HEK293 (cell line): ENCODE data around the gene MTCH1.

ENCODE experiments used
- CTCF ChIA-PET: fragments of 350-600 bp; formaldehyde crosslinking; extraction: SDS; loops from one replicate; lab custom pipeline; 2021; ENCODE audit warnings: antibody characterized with exemption; lab: Yijun Ruan, JAX
- POLR2A ChIA-PET: fragments of 300-600 bp; formaldehyde crosslinking; extraction: SDS; loops from one replicate; lab custom pipeline; 2020; ENCODE audit warnings: antibody characterized with exemption, inconsistent platforms; lab: Yijun Ruan, JAX
- H3K27ac ChIP-seq: fragments of 200-500 bp; sonication (Bioruptor generic); 2 replicates; pipeline ENCODE4 v1.5.1; 2014; ENCODE audit warnings: low read depth, low read length, control low read depth, inconsistent platforms; ENCODE audit errors: extremely low read depth
- H3K36me3 ChIP-seq, 2 experiments: fragments of 200-500 bp in 1 of 2; sonication (Bioruptor generic) in 1 of 2; 1 replicate in 1 of 2; 2 replicates in 1 of 2; pipeline ENCODE4 v1.5.1; 2014 to 2017; ENCODE audit warnings: inconsistent platforms in 2 of 2, low read length in 2 of 2; ENCODE audit not compliant: control insufficient read depth in 2 of 2, insufficient read depth in 1 of 2
- H3K4me1 ChIP-seq: fragments of 200-500 bp; sonication (Bioruptor generic); 2 replicates; pipeline ENCODE4 v1.5.1; 2014; ENCODE audit warnings: mild to moderate bottlenecking, low read length, inconsistent platforms; ENCODE audit not compliant: control insufficient read depth, insufficient read depth
- H3K4me3 ChIP-seq: 2 replicates; pipeline ENCODE4 v1.5.1; 2011; ENCODE audit warnings: low read depth, mild to moderate bottlenecking, control low read depth, low read length, moderate library complexity
- H3K9me3 ChIP-seq: fragments of 200-500 bp; sonication (Bioruptor generic); 2 replicates; pipeline ENCODE4 v1.5.1; 2014; ENCODE audit warnings: low read depth, low read length, inconsistent platforms; ENCODE audit not compliant: control insufficient read depth, insufficient read depth
- GLI2 ChIP-seq: fragments of 450-650 bp; formaldehyde crosslinking; IDR thresholded peaks from 2 replicates; pipeline ENCODE4; 2017; ENCODE audit warnings: missing biosample characterization, missing genetic modification characterization, low read depth, borderline replicate concordance
- MEIS1 ChIP-seq: sonication (generic); formaldehyde crosslinking; IDR thresholded peaks from 2 replicates; pipeline ENCODE4 v1.8.1; 2022; ENCODE audit warnings: missing genetic modification reagents, mild to moderate bottlenecking, borderline replicate concordance
- OVOL3 ChIP-seq: fragments of 450-650 bp; formaldehyde crosslinking; IDR thresholded peaks from 2 replicates; pipeline ENCODE4 v1.5.1; 2016; ENCODE audit warnings: missing biosample characterization, missing genetic modification characterization
- PRDM1 ChIP-seq: fragments of 450-650 bp; formaldehyde crosslinking; IDR thresholded peaks from 2 replicates; pipeline ENCODE4; 2016; ENCODE audit warnings: missing biosample characterization, missing genetic modification characterization
- SETDB1 ChIP-seq: IDR thresholded peaks from one replicate; pipeline ENCODE4 v1.6.1; 2017; ENCODE audit warnings: mild to moderate bottlenecking, low read length, moderate library complexity, mixed read lengths; ENCODE audit not compliant: insufficient read length
- SP2 ChIP-seq: fragments of 450-650 bp; formaldehyde crosslinking; IDR thresholded peaks from 2 replicates; pipeline ENCODE4 v1.5.1; 2016; ENCODE audit warnings: missing biosample characterization, missing genetic modification characterization
- SP3 ChIP-seq: fragments of 450-650 bp; formaldehyde crosslinking; IDR thresholded peaks from 2 replicates; pipeline ENCODE4 v1.5.1; 2016; ENCODE audit warnings: missing biosample characterization, missing genetic modification characterization
- ZBTB8A ChIP-seq: fragments of 450-650 bp; formaldehyde crosslinking; IDR thresholded peaks from 2 replicates; pipeline ENCODE4 v1.5.1; 2016; ENCODE audit warnings: missing biosample characterization, missing genetic modification characterization
- ZFP3 ChIP-seq: fragments of 450-650 bp; formaldehyde crosslinking; IDR thresholded peaks from 2 replicates; pipeline ENCODE4 v1.5.1; 2016; ENCODE audit warnings: low read depth, missing biosample characterization, missing genetic modification characterization
- ZFP37 ChIP-seq: fragments of 450-650 bp; formaldehyde crosslinking; IDR thresholded peaks from 2 replicates; pipeline ENCODE4 v1.5.1; 2016; ENCODE audit warnings: missing biosample characterization, missing genetic modification characterization
- ZNF112 ChIP-seq: fragments of 450-650 bp; formaldehyde crosslinking; IDR thresholded peaks from 2 replicates; pipeline ENCODE4 v1.5.0; 2017; ENCODE audit warnings: missing biosample characterization, missing genetic modification characterization
- ZNF133 ChIP-seq: fragments of 450-650 bp; formaldehyde crosslinking; IDR thresholded peaks from 2 replicates; pipeline ENCODE4 v1.5.1; 2016; ENCODE audit warnings: missing biosample characterization, missing genetic modification characterization
- ZNF174 ChIP-seq: fragments of 450-650 bp; formaldehyde crosslinking; IDR thresholded peaks from 2 replicates; pipeline ENCODE4 v1.5.0; 2017; ENCODE audit warnings: missing biosample characterization, mild to moderate bottlenecking, missing genetic modification characterization
- ZNF302 ChIP-seq: fragments of 450-650 bp; formaldehyde crosslinking; IDR thresholded peaks from 2 replicates; pipeline ENCODE4 v1.5.1; 2016; ENCODE audit warnings: missing biosample characterization, missing genetic modification characterization, low read depth
- ZNF311 ChIP-seq: fragments of 450-650 bp; formaldehyde crosslinking; IDR thresholded peaks from 2 replicates; pipeline ENCODE4 v1.5.1; 2017; ENCODE audit warnings: missing biosample characterization, missing genetic modification characterization, borderline replicate concordance
- ZNF324 ChIP-seq: fragments of 450-650 bp; formaldehyde crosslinking; IDR thresholded peaks from 2 replicates; pipeline ENCODE4 v1.5.1; 2016; ENCODE audit warnings: missing biosample characterization, missing genetic modification characterization
- ZNF350 ChIP-seq: fragments of 450-650 bp; formaldehyde crosslinking; IDR thresholded peaks from 2 replicates; pipeline ENCODE4 v1.5.0; 2017; ENCODE audit warnings: missing biosample characterization, mild to moderate bottlenecking, missing genetic modification characterization
- ZNF394 ChIP-seq: fragments of 450-650 bp; formaldehyde crosslinking; IDR thresholded peaks from 2 replicates; pipeline ENCODE4 v1.5.1; 2016; ENCODE audit warnings: missing biosample characterization, missing genetic modification characterization, mild to moderate bottlenecking, moderate library complexity, borderline replicate concordance
- ZNF404 ChIP-seq: fragments of 450-650 bp; formaldehyde crosslinking; IDR thresholded peaks from 2 replicates; pipeline ENCODE4 v1.5.1; 2017; ENCODE audit warnings: missing biosample characterization, missing genetic modification characterization
- ZNF510 ChIP-seq: fragments of 450-650 bp; formaldehyde crosslinking; IDR thresholded peaks from 2 replicates; pipeline ENCODE4 v1.5.1; 2018; ENCODE audit warnings: mild to moderate bottlenecking, missing genetic modification characterization, missing biosample characterization; ENCODE audit not compliant: insufficient replicate concordance
- ZNF521 ChIP-seq: fragments of 450-650 bp; formaldehyde crosslinking; IDR thresholded peaks from 2 replicates; pipeline ENCODE4 v1.5.1; 2017; ENCODE audit warnings: missing biosample characterization, mild to moderate bottlenecking, missing genetic modification characterization
- ZNF624 ChIP-seq: fragments of 450-650 bp; formaldehyde crosslinking; IDR thresholded peaks from 2 replicates; pipeline ENCODE4 v1.5.1; 2017; ENCODE audit warnings: missing biosample characterization, missing genetic modification characterization
- ZNF629 ChIP-seq: fragments of 450-650 bp; formaldehyde crosslinking; IDR thresholded peaks from 2 replicates; pipeline ENCODE4 v1.5.1; 2017; ENCODE audit warnings: missing biosample characterization, missing genetic modification characterization
- ZNF768 ChIP-seq: fragments of 450-650 bp; formaldehyde crosslinking; IDR thresholded peaks from 2 replicates; pipeline ENCODE4 v1.5.1; 2018; ENCODE audit warnings: missing biosample characterization, mild to moderate bottlenecking, missing genetic modification characterization
- ZSCAN30 ChIP-seq: fragments of 450-650 bp; IDR thresholded peaks from 2 replicates; pipeline ENCODE4 v1.5.1; 2018; ENCODE audit warnings: missing biosample characterization, mild to moderate bottlenecking, missing genetic modification characterization, moderate library complexity
- ZXDB ChIP-seq: fragments of 450-650 bp; formaldehyde crosslinking; IDR thresholded peaks from 2 replicates; pipeline ENCODE4 v1.5.1; 2016; ENCODE audit warnings: missing biosample characterization, missing genetic modification characterization
- TF ChIP-seq, protein P1 (sequence below): fragments of 450-650 bp; formaldehyde crosslinking; IDR thresholded peaks from 2 replicates; pipeline ENCODE4 v1.5.1; 2016; ENCODE audit warnings: missing biosample characterization, missing genetic modification characterization
- TF ChIP-seq, protein P2 (sequence below): fragments of 450-650 bp; formaldehyde crosslinking; IDR thresholded peaks from 2 replicates; pipeline ENCODE4 v1.5.1; 2016; ENCODE audit warnings: missing biosample characterization, missing genetic modification characterization, low read depth
- TF ChIP-seq, protein P3 (sequence below): fragments of 450-650 bp; formaldehyde crosslinking; conservative IDR thresholded peaks from 2 replicates; pipeline ENCODE4 v1.5.1; 2016; ENCODE audit warnings: low read depth, missing biosample characterization, missing genetic modification characterization
- TF ChIP-seq, protein P4 (sequence below): fragments of 450-650 bp; formaldehyde crosslinking; IDR thresholded peaks from 2 replicates; pipeline ENCODE4 v1.5.1; 2016; ENCODE audit warnings: missing biosample characterization, missing genetic modification characterization

Gene MTCH1

DNA sequence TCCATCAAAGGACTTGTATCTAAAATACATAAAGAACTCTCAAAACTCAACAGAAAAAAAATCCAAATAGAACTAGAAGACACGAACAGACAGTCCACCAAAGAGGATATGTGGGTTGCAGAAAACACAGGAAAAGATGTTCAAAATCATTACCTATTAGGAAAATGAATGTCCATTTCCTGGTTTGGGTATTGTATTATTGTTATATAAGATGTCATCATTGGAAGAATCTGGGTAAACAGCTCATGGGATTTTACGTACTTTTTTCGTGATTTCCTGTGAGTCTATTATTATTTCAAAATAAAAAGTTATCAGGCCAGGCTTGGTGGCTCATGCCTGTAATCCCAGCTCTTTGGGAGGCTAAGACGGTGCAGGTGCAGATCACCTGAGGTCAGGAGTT is 40.7 kb downstream of the MTCH1 start:
- no peak for TF ChIP-seq ZNF521 (tag by site-specific recombination)
- TF ChIP-seq, protein P1, sequence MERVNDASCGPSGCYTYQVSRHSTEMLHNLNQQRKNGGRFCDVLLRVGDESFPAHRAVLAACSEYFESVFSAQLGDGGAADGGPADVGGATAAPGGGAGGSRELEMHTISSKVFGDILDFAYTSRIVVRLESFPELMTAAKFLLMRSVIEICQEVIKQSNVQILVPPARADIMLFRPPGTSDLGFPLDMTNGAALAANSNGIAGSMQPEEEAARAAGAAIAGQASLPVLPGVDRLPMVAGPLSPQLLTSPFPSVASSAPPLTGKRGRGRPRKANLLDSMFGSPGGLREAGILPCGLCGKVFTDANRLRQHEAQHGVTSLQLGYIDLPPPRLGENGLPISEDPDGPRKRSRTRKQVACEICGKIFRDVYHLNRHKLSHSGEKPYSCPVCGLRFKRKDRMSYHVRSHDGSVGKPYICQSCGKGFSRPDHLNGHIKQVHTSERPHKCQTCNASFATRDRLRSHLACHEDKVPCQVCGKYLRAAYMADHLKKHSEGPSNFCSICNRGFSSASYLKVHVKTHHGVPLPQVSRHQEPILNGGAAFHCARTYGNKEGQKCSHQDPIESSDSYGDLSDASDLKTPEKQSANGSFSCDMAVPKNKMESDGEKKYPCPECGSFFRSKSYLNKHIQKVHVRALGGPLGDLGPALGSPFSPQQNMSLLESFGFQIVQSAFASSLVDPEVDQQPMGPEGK (tag by site-specific recombination): no peak
- TF ChIP-seq ZNF394: no peak
- TF ChIP-seq GLI2 (tag by site-specific recombination): no peak
- TF ChIP-seq ZBTB8A (tag by site-specific recombination): no peak
- no peak for TF ChIP-seq ZNF404 (tag by site-specific recombination)
- TF ChIP-seq ZNF324: no peak
- TF ChIP-seq ZNF302 (tag by site-specific recombination): no peak
- no peak for TF ChIP-seq SP3
- TF ChIP-seq, protein P2, sequence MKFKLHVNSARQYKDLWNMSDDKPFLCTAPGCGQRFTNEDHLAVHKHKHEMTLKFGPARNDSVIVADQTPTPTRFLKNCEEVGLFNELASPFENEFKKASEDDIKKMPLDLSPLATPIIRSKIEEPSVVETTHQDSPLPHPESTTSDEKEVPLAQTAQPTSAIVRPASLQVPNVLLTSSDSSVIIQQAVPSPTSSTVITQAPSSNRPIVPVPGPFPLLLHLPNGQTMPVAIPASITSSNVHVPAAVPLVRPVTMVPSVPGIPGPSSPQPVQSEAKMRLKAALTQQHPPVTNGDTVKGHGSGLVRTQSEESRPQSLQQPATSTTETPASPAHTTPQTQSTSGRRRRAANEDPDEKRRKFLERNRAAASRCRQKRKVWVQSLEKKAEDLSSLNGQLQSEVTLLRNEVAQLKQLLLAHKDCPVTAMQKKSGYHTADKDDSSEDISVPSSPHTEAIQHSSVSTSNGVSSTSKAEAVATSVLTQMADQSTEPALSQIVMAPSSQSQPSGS (tag by site-specific recombination): no peak
- TF ChIP-seq MEIS1 (CRISPR knock-in tag): no peak
- TF ChIP-seq, protein P3, sequence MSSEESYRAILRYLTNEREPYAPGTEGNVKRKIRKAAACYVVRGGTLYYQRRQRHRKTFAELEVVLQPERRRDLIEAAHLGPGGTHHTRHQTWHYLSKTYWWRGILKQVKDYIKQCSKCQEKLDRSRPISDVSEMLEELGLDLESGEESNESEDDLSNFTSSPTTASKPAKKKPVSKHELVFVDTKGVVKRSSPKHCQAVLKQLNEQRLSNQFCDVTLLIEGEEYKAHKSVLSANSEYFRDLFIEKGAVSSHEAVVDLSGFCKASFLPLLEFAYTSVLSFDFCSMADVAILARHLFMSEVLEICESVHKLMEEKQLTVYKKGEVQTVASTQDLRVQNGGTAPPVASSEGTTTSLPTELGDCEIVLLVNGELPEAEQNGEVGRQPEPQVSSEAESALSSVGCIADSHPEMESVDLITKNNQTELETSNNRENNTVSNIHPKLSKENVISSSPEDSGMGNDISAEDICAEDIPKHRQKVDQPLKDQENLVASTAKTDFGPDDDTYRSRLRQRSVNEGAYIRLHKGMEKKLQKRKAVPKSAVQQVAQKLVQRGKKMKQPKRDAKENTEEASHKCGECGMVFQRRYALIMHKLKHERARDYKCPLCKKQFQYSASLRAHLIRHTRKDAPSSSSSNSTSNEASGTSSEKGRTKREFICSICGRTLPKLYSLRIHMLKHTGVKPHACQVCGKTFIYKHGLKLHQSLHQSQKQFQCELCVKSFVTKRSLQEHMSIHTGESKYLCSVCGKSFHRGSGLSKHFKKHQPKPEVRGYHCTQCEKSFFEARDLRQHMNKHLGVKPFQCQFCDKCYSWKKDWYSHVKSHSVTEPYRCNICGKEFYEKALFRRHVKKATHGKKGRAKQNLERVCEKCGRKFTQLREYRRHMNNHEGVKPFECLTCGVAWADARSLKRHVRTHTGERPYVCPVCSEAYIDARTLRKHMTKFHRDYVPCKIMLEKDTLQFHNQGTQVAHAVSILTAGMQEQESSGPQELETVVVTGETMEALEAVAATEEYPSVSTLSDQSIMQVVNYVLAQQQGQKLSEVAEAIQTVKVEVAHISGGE (tag by site-specific recombination): no peak
- TF ChIP-seq ZNF350: no peak
- TF ChIP-seq ZNF311 (tag by site-specific recombination): no peak
- no peak for TF ChIP-seq SETDB1
- TF ChIP-seq, protein P4, sequence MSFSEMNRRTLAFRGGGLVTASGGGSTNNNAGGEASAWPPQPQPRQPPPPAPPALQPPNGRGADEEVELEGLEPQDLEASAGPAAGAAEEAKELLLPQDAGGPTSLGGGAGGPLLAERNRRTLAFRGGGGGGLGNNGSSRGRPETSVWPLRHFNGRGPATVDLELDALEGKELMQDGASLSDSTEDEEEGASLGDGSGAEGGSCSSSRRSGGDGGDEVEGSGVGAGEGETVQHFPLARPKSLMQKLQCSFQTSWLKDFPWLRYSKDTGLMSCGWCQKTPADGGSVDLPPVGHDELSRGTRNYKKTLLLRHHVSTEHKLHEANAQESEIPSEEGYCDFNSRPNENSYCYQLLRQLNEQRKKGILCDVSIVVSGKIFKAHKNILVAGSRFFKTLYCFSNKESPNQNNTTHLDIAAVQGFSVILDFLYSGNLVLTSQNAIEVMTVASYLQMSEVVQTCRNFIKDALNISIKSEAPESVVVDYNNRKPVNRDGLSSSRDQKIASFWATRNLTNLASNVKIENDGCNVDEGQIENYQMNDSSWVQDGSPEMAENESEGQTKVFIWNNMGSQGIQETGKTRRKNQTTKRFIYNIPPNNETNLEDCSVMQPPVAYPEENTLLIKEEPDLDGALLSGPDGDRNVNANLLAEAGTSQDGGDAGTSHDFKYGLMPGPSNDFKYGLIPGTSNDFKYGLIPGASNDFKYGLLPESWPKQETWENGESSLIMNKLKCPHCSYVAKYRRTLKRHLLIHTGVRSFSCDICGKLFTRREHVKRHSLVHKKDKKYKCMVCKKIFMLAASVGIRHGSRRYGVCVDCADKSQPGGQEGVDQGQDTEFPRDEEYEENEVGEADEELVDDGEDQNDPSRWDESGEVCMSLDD (tag by site-specific recombination): no peak
- no peak overlapping the region for H3K27ac ChIP-seq
- H3K4me1 ChIP-seq: no peaks in the 10 kb centered on the region; the same call in 1 of the 2 replicates
- no peaks in the 10 kb centered on the region for H3K9me3 ChIP-seq
- ChIA-PET POLR2A (no interaction called here), CTCF (no interaction called here)
- no peaks in the 10 kb centered on the region for H3K36me3 ChIP-seq
- H3K4me3 ChIP-seq: no peak overlapping the region

DNA sequence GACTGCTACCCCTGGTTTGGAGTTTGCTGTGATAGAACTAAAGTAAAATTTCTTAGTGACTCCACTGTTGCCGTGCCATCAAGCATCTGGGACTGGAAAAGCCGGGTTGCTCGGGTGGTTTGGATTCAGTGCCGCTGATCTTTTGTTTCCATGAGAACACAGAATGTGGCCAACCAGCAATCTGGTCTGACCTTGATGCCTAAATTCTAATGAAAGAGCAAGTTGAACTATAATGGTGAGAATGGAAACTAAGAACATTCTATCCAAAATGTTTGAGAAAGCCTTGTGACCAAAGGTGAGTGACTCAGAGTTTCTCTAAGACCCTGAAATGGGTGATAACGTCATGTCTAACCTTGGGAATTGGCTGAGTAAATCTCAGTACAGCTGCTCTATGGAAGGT is 41.3 kb downstream of the MTCH1 start:
- H3K4me3 ChIP-seq: no peak overlapping the region
- ChIA-PET CTCF (no interaction called here), POLR2A (no interaction called here)
- no peaks in the 10 kb centered on the region; the same call in 1 of the 2 replicates for H3K4me1 ChIP-seq
- no peaks in the 10 kb centered on the region for H3K9me3 ChIP-seq
- no peak overlapping the region for H3K27ac ChIP-seq
- H3K36me3 ChIP-seq: no peaks in the 10 kb centered on the region
- no peak for TF ChIP-seq ZNF510 (tag by site-specific recombination)
- no peak for TF ChIP-seq ZSCAN30 (tag by site-specific recombination)
- no peak for TF ChIP-seq ZFP37
- no peak for TF ChIP-seq ZNF174 (tag by site-specific recombination)
- TF ChIP-seq ZFP3 (tag by site-specific recombination): no peak
- TF ChIP-seq ZNF624 (tag by site-specific recombination): no peak
- TF ChIP-seq PRDM1 (tag by site-specific recombination): no peak
- TF ChIP-seq OVOL3 (tag by site-specific recombination): no peak
- TF ChIP-seq SP2 (tag by site-specific recombination): no peak
- TF ChIP-seq ZXDB: no peak
- no peak for TF ChIP-seq ZNF112
- no peak for TF ChIP-seq ZNF629 (tag by site-specific recombination)
- TF ChIP-seq ZNF133: no peak
- TF ChIP-seq ZNF768 (tag by site-specific recombination): no peak
